BLaER1 treated with 17β-estradiol and CSF1 and Interleukin-3, amounts not matched to agents 10 nM and 100 nM (cell line): ENCODE results near the gene THBS1.

Source experiments
- H3K27ac ChIP-seq, 11 experiments: shearing (Covaris generic); formaldehyde crosslinking; 2 replicates each; pipeline ENCODE4 v1.8.1; 2022
- H3K27me3 ChIP-seq, 11 experiments: shearing (Covaris generic); formaldehyde crosslinking; 2 replicates each; pipeline ENCODE4 v1.8.1; 2022
- H3K36me3 ChIP-seq, 11 experiments: shearing (Covaris generic); formaldehyde crosslinking; 2 replicates each; pipeline ENCODE4 v1.8.1; 2022
- H3K4me1 ChIP-seq, 10 experiments: shearing (Covaris generic); formaldehyde crosslinking; 2 replicates each; pipeline ENCODE4 v1.8.1; 2022
- H3K4me2 ChIP-seq, 11 experiments: shearing (Covaris generic); formaldehyde crosslinking; 2 replicates each; pipeline ENCODE4 v1.8.1; 2022
- H3K4me3 ChIP-seq, 10 experiments: shearing (Covaris generic); formaldehyde crosslinking; 2 replicates each; pipeline ENCODE4 v1.8.1; 2022
- H3K9ac ChIP-seq, 11 experiments: shearing (Covaris generic); formaldehyde crosslinking; 2 replicates each; pipeline ENCODE4 v1.8.1; 2022
- H3K9me3 ChIP-seq, 11 experiments: shearing (Covaris generic); formaldehyde crosslinking; replicated peaks in 1 of 11; 2 replicates each; pipeline ENCODE4 v1.8.1; 2022
- H4K20me1 ChIP-seq, 11 experiments: shearing (Covaris generic); formaldehyde crosslinking; 2 replicates each; pipeline ENCODE4 v1.8.1; 2022
- Cebpa-rat ChIP-seq, 11 experiments: shearing (Covaris generic); IDR thresholded peaks; 2 replicates each; pipeline ENCODE4 v1.8.1; 2022

Gene THBS1

DNA sequence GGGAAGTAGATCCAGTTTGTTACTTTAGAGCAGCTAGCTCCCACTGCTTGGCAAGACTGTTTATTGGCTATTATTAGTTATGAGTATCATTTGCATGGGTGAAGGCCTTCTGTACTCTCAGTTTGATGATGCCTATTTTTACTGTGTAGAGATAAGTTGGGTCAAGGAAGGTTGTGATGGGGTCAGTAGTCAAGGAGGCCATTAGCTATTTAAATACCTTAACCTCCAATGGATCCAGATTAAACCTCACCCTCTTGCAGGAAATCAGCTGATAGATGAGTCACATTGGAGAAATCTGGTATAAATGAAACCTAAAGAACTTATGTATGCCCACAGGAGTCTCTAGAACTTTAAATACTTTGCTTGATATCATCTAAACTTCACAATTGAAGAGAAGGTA lies 45.0 kb downstream of the THBS1 start:
- peaks cover 42 to 73% (median 51%) of the 10 kb centered on the region in 10 experiments for H3K4me1 ChIP-seq
- H3K27me3 ChIP-seq = no peaks in the 10 kb centered on the region
- peak overlapping the region in 1 of 11 experiments; percentile 71; a peak in 3 of 22 replicates for H3K9ac ChIP-seq
- H3K4me3 ChIP-seq = no peak overlapping the region
- H3K36me3 ChIP-seq = no peaks in the 10 kb centered on the region
- TF ChIP-seq Cebpa-rat (IDR thresholded peaks at IDR 0.05) = no peak
- peak overlapping the region in 7 of 11 experiments; percentile 61 to 90 (median 81); a peak in 12 of 22 replicates for H3K27ac ChIP-seq
- peak overlapping the region; percentile 58 to 89 (median 79); a peak in 16 of 22 replicates for H3K4me2 ChIP-seq
- no peaks in the 10 kb centered on the region for H4K20me1 ChIP-seq
- H3K9me3 ChIP-seq = peaks cover 0 to 19% (median 13%) of the 10 kb centered on the region in 11 experiments; a peak in 17 of 22 replicates

DNA sequence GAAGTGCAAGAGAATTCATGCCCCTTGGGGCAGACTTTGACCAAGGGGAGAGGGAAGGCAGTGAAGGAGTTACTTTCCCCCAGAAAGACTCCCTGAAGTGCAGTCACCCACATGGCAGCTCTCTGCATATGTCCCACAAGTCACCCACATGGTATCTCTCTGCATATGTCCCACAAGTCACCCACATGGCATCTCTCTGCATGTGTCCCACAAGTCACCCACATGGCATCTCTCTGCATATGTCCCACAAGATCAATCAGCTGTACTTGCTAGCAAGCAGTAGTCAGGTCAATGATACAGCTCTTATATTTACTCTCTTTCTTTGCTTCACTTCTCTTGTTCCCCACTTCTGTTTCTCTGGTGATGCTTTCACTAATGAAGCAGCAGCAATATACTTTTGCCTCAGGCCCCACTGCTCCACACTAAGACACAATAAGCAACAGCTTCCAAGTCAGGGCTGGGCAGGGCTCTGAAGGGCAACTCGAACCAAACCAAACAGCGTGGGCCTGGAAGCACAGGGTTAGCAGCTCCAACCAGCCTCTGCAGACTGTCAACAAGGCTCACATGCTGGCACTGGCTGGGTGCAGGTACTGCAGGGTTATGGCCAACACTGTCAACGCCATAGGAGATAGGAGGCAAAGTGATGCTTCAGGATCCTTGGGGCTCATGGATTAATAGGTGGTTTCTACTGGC lies 46.7 kb downstream of the THBS1 start:
- Histone ChIP-seq H3K4me3 (no peak overlapping the region), H3K36me3 (no peaks in the 10 kb centered on the region), H3K9ac (no peak overlapping the region), H3K9me3 (peaks cover 0 to 19% (median 13%) of the 10 kb centered on the region in 11 experiments; a peak in 17 of 22 replicates), H4K20me1 (no peaks in the 10 kb centered on the region), H3K4me1 (peaks cover 47 to 75% (median 56%) of the 10 kb centered on the region in 10 experiments), H3K27ac (peak overlapping the region in 1 of 11 experiments; percentile 16; a peak in 2 of 22 replicates), H3K4me2 (peak overlapping the region in 1 of 11 experiments; percentile 66; a peak in 2 of 22 replicates), H3K27me3 (no peaks in the 10 kb centered on the region)
- no peak for TF ChIP-seq Cebpa-rat (IDR thresholded peaks at IDR 0.05)

DNA sequence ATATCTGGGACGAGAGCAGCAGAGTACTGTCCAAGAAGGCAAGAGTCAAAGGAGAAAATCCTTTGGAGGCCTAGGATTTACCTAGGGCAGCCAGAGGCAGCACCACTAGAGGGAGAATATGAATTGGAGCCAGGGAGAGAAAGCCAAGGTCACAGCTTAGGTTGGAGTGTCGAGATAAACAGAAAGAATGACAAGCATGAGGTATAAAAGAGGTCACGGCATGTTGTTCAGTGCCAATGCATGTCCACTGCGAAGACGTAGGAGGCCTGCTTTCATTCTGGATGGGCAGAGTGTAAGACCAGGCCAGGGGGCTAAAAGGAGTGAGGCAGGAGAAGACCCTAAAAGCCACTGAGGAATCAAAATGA lies 47.2 kb downstream of the THBS1 start:
- Histone ChIP-seq H3K27ac (peak overlapping the region in 2 of 11 experiments; percentile 16 to 23; a peak in 1 of 22 replicates), H3K9ac (no peak overlapping the region)

DNA sequence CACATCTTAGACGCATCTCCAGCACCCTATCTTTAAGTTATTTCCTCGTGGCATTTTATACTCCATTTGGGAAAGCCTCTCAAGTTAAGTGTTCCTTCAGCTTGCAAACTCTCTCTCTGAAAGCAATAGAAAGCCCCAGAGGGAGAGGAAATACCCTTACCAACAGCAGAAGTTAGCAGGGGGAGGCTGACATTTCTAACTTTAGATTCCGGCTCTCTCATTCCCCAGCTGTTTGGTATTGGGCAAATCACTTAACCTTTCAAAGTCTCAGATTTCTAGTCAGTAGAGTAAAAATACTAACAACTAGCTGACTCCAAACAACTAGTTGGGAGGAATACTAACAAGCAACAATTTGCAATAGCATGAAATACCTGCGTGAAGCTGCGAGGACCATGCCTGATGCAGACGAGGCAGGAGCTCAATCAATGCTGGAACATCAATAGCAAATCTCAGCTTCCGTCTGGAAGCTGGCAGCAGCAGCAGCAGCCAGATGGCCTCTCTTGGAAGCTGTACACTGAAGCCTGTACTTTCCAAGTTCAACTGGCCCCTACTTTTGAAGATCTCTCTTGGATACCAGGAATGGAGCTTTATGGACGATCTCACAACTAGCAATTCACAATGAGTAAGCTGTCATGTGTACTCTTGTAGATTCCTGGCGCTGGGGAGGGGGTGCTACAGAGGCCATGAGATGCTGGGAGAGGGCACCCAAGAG lies 47.8 kb downstream of the THBS1 start:
- Histone ChIP-seq H3K36me3 (no peaks in the 10 kb centered on the region), H3K4me3 (no peak overlapping the region), H3K9me3 (peaks cover 0 to 19% (median 13%) of the 10 kb centered on the region in 11 experiments; a peak in 17 of 22 replicates), H4K20me1 (no peaks in the 10 kb centered on the region), H3K4me2 (peak overlapping the region; percentile 30 to 66 (median 49); a peak in 21 of 22 replicates), H3K27ac (peak overlapping the region in 4 of 11 experiments; percentile 3 to 53 (median 17); a peak in 6 of 22 replicates), H3K9ac (no peak overlapping the region), H3K4me1 (peaks cover 38 to 64% (median 45%) of the 10 kb centered on the region in 10 experiments), H3K27me3 (no peaks in the 10 kb centered on the region)
- TF ChIP-seq Cebpa-rat (IDR thresholded peaks at IDR 0.05) = no peak

More for the DNA sequence above, 47.2 kb downstream of the THBS1 start:
- Histone ChIP-seq H3K9me3 (peaks cover 0 to 19% (median 13%) of the 10 kb centered on the region in 11 experiments; a peak in 17 of 22 replicates), H3K36me3 (no peaks in the 10 kb centered on the region), H3K27me3 (no peaks in the 10 kb centered on the region), H4K20me1 (no peaks in the 10 kb centered on the region), H3K4me2 (peak overlapping the region in 4 of 11 experiments; percentile 49 to 66 (median 64); a peak in 4 of 22 replicates), H3K4me3 (no peak overlapping the region), H3K4me1 (peaks cover 44 to 70% (median 51%) of the 10 kb centered on the region in 10 experiments)
- no peak for TF ChIP-seq Cebpa-rat (IDR thresholded peaks at IDR 0.05)

DNA sequence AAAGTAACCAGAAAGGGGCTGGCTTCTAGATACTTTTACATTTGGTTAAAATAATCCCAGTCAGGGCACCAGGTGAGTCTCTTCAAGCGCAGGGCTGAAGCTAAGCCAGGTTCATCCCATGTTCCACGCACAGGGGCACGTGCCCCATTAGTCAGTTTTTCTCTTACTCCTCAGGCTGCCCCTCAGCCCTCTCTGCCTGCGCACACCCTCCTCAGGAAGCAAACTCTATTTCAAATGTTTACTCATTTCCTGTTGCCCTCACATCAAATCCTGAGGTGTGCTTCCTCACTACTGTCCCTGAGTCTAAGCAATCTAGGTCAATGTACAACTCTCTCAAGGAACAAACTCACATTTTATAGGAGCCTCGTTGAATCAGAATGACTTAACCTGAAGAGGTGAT lies 48.5 kb downstream of the THBS1 start:
- Histone ChIP-seq H3K4me2 (peak overlapping the region; percentile 30 to 66 (median 49)), H3K27ac (peak overlapping the region in 4 of 11 experiments; percentile 3 to 53 (median 17); a peak in 6 of 22 replicates)

DNA sequence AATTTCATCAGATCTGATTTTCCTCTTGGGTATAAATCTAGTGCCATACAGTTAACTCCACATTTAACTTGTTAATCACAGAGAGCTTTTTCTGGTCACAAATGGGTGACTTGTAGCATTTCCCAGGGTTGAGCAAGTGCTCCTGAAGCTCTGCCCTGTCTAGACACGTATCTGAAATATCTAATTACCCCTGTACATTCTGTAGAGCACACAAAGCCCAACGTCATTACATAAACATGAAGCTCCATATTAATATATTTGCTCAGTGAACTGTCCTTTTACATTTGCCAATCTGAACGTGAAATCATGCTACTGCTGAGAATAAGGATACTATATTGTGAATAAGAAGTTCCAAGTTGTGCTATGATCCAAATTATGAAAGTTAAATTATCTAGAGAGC lies 49.0 kb downstream of the THBS1 start:
- no peak for TF ChIP-seq Cebpa-rat (IDR thresholded peaks at IDR 0.05)

More for the DNA sequence above, 48.5 kb downstream of the THBS1 start:
- no peaks in the 10 kb centered on the region for H3K36me3 ChIP-seq
- H3K4me3 ChIP-seq = no peak overlapping the region
- no peaks in the 10 kb centered on the region for H4K20me1 ChIP-seq
- no peak overlapping the region for H3K9ac ChIP-seq
- TF ChIP-seq Cebpa-rat (IDR thresholded peaks at IDR 0.05) = no peak
- H3K9me3 ChIP-seq = peaks cover 0 to 19% (median 13%) of the 10 kb centered on the region in 11 experiments; a peak in 17 of 22 replicates
- no peaks in the 10 kb centered on the region for H3K27me3 ChIP-seq
- peaks cover 31 to 58% (median 38%) of the 10 kb centered on the region in 10 experiments for H3K4me1 ChIP-seq

DNA sequence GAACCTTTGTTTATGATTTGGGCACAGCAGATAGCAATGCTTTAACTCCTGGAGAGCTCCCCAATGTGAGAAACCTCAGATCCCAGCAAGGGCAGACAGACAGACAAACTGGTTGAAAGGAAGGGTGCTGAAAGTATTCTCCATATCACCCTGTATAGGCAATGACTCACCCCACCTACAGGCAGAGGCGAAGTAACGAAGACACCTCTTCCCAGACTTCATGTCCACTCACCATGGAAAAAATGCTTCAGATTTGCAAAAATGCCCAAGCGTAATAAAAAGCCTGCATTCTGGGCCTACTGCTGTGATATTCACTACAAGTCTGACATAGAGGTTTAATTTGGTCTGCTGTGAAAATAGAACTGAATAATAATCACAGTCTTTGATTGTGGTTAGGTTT lies 50.5 kb downstream of the THBS1 start:
- no peak overlapping the region for H3K27ac ChIP-seq
- no peak overlapping the region for H3K4me3 ChIP-seq
- no peaks in the 10 kb centered on the region for H4K20me1 ChIP-seq
- peaks cover 12 to 38% (median 21%) of the 10 kb centered on the region in 10 experiments; a peak in 18 of 20 replicates for H3K4me1 ChIP-seq
- H3K9ac ChIP-seq = no peak overlapping the region
- H3K4me2 ChIP-seq = peak overlapping the region in 6 of 11 experiments; percentile 1 to 27 (median 22); a peak in 7 of 22 replicates
- TF ChIP-seq Cebpa-rat (IDR thresholded peaks at IDR 0.05) = no peak
- peaks cover 0 to 12% (median 8%) of the 10 kb centered on the region in 11 experiments; a peak in 17 of 22 replicates for H3K9me3 ChIP-seq
- H3K27me3 ChIP-seq = no peaks in the 10 kb centered on the region
- no peaks in the 10 kb centered on the region for H3K36me3 ChIP-seq

More for the DNA sequence above, 49.0 kb downstream of the THBS1 start:
- Histone ChIP-seq H3K4me1 (peaks cover 26 to 52% (median 33%) of the 10 kb centered on the region in 10 experiments), H3K27me3 (no peaks in the 10 kb centered on the region), H3K4me3 (no peak overlapping the region), H3K9ac (no peak overlapping the region), H3K9me3 (peaks cover 0 to 19% (median 13%) of the 10 kb centered on the region in 11 experiments; a peak in 17 of 22 replicates), H3K27ac (peak overlapping the region in 3 of 11 experiments; percentile 23 to 53 (median 42); a peak in 4 of 22 replicates), H3K4me2 (peak overlapping the region; percentile 30 to 66 (median 49); a peak in 18 of 22 replicates), H3K36me3 (no peaks in the 10 kb centered on the region), H4K20me1 (no peaks in the 10 kb centered on the region)

DNA sequence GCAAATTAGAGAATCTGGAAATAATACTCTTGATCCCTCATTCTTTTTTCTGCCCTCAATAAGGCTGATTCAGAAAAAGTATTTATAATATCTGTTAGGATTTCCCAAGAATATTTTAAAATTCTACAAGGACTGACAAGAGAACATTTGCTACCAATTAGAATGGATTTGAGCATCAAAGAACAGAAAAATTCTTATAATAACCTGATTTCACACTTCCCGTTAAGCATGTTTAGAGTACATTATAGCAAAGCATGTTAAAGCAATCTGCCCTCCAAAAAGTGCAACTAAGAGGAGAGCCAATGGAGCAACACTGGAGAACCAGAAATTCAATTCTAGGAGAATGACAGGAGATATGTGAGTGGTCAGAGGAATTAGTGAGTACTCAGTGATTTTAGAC lies 57.2 kb downstream of the THBS1 start:
- no peak overlapping the region for H3K4me2 ChIP-seq
- TF ChIP-seq Cebpa-rat (IDR thresholded peaks at IDR 0.05) = no peak
- H3K27me3 ChIP-seq = no peaks in the 10 kb centered on the region
- no peak overlapping the region for H3K4me3 ChIP-seq
- no peaks in the 10 kb centered on the region for H3K36me3 ChIP-seq
- H3K27ac ChIP-seq = no peak overlapping the region
- 0 out of 22 replicates have a peak, but pooled peaks cover 0 to 5% (median 0%) of the 10 kb centered on the region in 11 experiments for H3K9me3 ChIP-seq
- no peaks in the 10 kb centered on the region for H3K4me1 ChIP-seq
- no peaks in the 10 kb centered on the region for H4K20me1 ChIP-seq
- H3K9ac ChIP-seq = no peak overlapping the region

DNA sequence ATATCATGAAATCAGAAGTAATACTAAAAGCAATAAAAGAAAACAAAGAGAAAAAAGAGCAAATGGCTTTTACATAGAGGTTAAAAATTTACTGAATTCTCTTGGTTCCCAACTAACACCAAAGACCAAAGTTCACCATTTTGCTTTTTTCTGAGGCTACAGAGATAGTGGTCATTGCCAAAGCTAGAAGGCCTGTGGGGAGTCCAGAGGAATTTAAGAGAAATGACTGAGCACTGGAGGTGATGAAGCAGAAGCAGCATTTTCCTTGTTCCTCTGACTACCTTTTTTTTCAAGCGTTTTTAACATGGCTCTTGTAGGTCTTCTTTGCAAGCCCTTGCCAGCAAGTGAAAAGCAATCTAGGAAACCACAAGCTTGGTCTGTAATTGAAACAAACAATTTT lies 58.2 kb downstream of the THBS1 start:
- Histone ChIP-seq H3K9ac (no peak overlapping the region), H3K9me3 (0 out of 22 replicates have a peak, but pooled peaks cover 0 to 5% (median 0%) of the 10 kb centered on the region in 11 experiments), H3K4me2 (no peak overlapping the region), H3K4me3 (no peak overlapping the region), H4K20me1 (no peaks in the 10 kb centered on the region), H3K36me3 (no peaks in the 10 kb centered on the region), H3K4me1 (no peaks in the 10 kb centered on the region), H3K27ac (no peak overlapping the region), H3K27me3 (no peaks in the 10 kb centered on the region)
- TF ChIP-seq Cebpa-rat (IDR thresholded peaks at IDR 0.05) = no peak
